HG02571 (cell line): ENCODE data around the gene PARP6.

Source experiments
- ATAC-seq: cut with Tn5 transposase; IDR thresholded peaks from one replicate; pipeline ENCODE4 v1.9.1; 2021; ENCODE audit warnings: mild to moderate bottlenecking, moderate library complexity; ENCODE audit not compliant: unreplicated experiment

Gene PARP6, protein sequence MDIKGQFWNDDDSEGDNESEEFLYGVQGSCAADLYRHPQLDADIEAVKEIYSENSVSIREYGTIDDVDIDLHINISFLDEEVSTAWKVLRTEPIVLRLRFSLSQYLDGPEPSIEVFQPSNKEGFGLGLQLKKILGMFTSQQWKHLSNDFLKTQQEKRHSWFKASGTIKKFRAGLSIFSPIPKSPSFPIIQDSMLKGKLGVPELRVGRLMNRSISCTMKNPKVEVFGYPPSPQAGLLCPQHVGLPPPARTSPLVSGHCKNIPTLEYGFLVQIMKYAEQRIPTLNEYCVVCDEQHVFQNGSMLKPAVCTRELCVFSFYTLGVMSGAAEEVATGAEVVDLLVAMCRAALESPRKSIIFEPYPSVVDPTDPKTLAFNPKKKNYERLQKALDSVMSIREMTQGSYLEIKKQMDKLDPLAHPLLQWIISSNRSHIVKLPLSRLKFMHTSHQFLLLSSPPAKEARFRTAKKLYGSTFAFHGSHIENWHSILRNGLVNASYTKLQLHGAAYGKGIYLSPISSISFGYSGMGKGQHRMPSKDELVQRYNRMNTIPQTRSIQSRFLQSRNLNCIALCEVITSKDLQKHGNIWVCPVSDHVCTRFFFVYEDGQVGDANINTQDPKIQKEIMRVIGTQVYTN

DNA sequence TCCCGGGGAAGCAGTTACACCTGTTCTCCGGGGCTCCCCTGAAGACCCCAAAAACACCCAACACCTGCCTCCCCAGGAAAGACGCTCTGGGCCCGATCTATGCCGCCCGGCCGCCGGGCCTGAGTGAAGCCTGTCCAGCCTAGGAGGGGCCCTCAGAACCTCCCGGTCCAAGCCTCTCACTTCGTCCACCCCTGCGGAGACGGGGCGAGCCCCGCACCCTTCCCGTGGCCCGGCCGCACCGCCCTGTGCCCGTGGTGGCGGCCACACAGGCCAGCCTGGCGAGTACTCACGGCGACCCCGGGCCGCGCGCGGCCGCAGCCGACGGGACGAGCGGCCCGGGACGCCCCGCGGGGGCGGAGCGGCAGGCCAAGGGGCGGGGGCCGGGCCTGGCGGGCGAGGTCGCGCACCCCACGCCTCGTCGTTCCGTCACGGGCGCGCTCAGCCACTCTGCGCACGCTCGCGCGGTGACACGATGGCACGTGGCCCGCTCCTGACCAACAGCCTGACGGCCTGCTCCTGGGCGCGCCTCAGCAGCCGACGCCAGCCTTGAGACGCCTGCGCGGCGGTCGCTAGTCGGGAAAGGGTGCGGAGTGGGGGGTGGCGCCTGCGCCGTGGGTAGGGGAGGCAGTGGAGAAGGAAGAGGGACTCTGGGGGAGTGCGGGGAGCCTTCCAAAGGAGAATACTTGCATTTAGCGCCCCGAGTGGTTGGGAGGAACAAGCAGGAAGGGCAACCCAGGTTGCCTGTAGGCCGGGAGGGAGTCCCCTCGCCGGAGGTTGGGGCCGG, at the start of gene PARP6:
TSS of gene PARP6 (minus strand) at position 342 of the 784 bp plus-strand sequence. CDS start 5,077 bp downstream, outside the sequence.
- peak; percentile 94 for ATAC-seq

DNA sequence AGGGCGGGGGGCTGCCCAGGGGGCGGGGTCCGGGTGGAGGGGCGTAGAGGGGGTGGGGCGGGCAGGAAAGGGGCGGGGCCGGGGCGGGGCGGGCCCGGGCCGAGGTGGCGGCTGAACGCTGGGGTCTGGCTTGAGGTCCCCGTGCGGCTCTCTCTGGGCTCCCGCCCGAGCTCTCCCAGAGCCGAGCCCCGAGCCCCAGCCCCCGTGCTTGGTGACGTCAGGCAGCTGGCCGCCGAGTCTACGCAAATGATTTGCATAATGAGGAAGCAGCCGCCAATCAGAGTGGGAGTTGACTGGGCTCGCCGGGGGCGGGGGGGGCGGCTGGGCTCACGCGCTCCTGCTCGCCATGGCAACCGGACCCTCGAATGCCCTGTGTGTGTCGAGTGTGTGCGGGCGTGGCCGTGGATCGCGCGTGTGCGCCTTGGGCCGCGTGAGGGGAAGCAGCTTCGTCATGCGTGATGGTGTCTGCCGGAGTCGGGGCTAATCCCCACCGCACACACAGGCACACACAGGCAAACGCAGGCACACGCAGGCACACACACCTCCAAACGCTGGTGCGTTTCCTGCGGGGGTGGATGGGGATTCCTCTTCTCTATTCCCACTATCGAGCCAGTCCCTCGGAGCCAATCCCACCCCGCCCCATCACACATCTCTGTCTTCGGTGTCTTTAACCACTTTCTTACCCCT, 47.8 kb upstream of the PARP6 start, which contains the start of gene CELF6:
TSS of gene CELF6 (minus strand) at position 173 of the 687 bp plus-strand sequence. CDS start 283 bp downstream, outside the sequence.
- ATAC-seq = peak; percentile 69

DNA sequence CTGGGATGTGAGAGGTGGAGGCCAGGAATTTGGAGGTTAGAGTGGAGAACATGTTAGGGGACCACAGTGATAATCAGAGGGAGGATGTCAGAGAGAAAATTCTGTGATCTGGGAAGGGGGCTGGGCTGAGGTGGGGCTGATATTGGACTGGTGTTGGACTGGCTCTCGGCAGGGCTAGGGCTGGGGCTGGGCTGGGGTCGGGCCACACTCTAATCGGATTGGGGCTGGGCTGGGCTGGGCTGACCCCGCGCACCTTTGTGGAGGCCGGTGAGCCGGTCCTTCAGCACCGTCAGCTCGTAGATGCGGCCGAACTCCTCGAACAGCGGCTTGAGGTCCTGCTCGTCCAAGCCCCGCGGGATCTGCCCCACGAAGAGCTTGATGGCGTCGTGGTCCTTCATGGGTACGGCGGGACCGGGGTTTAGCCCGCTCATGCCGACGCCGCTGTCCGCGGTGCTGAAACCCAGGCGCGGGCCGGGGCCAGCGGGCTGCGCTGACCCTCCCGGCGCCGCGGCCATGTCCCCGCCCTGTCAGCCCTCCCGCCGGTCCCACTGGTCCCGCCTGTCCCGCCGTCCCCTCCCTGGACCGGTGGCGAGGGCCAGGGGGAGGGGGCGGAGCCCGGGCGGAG, 47.1 kb upstream of the PARP6 start:
- peak; percentile 27 for ATAC-seq

DNA sequence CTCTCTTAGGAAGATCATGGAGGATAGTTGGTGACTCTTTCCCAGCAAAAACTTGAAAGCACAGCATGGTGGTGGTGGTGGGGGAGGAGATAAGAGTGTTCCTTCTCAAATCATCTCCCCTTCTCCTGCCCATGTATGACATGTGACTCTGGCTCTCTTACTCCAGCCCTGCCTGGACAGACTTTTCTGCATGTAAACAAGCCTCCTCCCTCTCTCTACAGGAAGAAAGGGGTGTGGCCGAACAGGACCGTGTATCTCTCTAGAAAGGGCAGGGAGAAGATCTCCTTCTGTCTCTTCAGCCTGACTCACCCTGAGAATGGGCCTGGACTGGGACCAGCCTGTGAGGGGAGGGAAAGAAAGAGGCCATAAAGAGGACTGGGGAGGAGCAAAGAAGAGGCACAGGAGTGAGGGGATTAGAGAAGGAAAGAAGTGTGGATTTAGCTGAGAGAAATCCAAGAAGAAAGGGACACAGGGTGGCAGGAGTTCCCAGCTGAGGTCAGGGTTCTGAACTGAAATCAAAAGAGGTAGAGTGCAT, 46.1 kb upstream of the PARP6 start:
- no peak for ATAC-seq

DNA sequence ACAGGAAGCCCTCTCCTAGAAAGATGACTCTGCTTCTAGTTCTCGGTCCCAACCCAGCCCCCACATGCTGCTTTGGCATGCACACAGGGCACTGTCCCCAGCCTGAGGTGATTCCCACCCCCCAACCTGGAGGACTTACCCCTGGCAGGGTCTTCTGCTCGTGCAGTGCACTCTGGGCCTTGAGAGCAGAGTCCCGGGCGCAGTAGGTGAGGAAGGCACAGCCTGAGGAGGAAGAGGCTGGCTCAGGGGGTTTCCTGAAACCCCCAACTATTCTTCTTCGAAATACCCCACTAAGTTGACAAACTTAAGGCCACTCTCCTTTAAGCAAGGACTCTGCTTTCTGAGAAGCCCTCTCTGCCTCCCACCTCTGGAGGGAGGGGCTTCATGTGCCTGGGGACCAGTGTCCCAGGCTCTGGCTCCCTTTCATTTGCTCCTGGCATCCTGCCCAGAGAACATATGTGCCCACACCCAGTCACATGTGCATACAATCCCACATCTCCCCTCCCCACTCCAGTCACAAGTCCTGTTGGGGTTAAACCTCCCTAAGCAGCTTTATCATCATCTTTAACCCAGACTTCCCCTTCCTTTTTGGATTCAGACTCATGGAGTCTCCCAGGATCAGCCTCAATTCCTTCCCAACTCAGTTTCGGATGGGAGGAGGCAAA, 43.5 kb upstream of the PARP6 start:
- ATAC-seq = no peak

DNA sequence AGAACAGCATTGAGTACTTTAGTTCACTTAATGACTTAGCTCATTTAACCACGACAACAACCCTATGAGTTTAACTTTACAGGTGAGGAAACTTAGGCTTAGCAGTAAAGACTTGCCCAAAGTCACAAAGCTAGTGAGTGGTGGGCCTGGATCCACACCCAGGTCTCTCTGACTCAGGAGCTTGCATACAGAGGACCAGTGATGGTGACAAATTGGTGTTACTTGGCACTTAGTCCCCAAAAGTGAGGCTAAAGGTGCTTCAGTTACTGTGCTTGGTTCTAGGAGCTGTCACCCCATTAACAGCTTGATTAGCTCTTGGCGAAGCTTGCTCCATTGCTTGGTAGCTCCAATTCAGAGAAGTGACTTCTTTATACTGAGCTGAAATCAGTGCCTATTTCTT, 41.5 kb upstream of the PARP6 start:
- ATAC-seq = no peak

DNA sequence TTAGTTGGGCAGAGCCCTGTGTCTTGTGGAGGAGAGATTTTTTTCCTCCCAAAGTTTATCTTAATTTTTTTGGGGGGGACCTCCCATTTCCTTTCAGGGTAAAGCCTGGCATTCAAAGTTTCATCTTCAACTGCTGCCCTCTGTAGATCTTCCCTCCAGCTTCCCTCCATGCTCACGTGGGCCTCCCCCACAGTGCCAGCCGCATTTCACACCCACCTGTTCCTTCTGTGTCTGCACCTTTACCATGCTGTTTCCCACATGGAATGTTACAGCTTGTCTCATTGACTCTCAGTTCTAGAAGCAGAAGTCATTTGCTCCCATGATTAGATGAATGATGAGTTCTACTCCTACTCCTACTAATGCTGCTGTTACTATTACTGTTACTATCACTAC, 41.1 kb upstream of the PARP6 start:
- ATAC-seq = no peak

DNA sequence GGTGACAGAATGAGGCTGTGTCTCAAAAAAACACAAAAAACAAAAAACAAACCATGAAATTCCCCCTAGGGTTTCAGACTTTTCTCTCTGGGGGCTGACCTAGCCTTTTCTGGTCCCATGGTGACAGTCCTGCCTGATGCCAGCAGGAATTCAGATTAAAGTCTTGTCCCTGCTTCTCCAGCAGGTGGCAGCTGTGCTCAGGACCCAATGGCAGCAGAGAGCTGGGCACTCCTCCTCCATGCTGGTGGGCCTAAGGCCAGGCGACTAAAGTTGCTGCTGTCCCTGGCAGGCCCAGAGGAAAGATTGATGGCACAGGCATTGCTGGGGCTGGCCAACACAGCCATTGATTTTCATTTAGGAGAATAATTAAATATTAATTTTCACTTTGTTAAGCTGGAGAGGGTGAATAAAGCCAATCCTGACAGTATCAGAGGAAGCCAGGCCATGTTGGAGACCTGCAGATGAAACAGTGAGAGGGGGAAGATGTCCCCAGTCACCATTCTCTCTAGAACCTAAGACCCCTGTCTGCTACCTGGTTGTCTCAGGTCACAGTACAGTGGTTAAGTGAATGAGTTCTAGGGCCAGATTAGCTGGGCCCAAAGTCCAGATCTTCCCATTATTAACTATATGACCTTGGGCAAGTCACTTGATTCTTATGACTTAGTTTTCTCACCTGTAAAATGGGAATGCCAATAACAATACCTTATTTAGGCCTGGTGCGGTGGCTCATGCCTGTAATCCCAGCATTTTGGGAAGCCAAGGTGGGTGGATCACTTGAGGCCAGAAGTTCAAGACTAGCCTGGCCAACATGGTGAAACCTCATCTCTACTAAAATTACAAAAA, 40.5 kb upstream of the PARP6 start:
- ATAC-seq = no peak

DNA sequence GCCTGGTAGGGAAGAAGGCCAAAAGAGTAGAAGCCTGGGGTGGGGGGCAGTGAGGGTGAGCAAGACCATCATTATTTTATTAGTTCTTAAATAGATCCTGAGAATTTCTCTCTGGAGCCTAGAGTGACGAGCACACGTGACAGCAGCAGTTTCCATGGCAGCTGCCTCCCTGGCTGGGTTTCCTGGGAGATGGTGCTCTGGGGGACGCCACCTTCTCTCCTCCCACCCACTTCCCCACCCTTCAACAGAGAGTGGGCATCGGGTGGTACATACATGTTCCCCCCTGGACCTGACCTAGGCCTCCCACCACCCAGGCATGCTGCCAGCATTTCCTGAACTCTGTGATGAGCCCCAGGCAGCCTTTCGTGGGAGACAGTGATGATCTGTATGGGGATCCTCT, 34.7 kb upstream of the PARP6 start:
- ATAC-seq = no peak

DNA sequence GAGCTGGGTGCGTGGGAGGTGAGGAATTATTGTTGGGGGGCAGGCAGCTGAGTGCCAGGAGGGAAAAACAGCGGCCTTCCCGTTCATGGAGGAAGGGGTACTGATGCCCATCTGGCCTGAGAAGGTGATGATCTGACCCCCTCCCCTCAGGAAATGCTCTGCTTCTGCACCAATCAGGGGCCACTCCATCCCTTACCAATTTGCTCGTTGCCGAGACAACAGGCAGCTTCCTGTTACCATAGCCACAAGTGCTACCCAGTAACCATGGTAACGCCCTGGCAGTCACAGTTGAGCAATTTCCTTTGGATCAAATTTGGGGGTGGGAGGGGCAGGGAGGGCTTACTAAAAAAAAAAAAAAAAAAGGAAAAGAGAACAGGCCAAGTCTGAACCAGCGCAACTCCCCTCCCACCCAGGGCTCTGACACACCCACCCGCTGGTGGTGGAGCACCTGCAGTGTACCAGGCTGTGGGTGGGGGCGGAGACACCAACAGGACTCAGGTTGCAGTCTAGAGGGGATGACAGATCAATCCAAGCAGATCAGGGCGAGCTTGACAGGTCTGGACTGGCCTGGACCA, 33.9 kb upstream of the PARP6 start:
- no peak for ATAC-seq

DNA sequence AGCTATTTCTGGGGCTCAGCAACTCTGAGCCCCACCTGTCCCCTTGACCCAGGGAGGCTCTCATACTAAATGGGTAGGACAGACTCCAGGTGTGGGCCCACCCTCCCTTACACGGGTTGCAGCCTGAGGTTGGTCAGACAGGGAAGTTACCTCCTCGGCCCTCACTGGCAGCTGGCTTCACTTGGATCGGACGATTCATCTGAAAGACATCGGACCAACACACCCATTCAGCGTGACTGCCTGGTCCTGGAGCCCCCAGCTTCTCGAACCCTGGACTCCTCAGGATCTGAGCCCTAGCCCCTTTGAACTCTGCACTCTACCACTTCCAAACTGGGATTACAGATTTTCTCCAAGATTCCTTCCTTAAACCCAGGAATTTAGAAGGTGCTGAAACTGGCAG, 32.2 kb upstream of the PARP6 start:
- ATAC-seq = no peak

DNA sequence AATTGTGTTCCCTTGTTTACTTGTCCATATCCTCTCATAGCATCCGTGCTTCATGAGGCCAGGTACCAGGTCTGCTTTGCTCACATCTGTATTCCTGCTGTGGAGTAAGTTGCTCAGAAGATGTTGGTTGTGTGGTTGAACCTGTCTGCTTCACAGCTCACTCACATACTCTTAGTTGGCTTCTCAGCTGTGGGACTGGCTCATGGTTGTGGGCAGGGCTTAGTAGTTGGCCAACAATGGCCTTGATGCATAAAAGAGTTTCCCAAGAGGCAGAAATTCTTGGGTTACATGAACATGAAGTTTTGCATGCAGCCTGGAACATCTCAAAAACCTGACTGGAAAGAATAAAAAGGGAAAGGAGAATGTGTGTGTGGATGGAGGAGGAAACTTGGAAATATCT, 30.6 kb upstream of the PARP6 start:
- ATAC-seq = no peak

DNA sequence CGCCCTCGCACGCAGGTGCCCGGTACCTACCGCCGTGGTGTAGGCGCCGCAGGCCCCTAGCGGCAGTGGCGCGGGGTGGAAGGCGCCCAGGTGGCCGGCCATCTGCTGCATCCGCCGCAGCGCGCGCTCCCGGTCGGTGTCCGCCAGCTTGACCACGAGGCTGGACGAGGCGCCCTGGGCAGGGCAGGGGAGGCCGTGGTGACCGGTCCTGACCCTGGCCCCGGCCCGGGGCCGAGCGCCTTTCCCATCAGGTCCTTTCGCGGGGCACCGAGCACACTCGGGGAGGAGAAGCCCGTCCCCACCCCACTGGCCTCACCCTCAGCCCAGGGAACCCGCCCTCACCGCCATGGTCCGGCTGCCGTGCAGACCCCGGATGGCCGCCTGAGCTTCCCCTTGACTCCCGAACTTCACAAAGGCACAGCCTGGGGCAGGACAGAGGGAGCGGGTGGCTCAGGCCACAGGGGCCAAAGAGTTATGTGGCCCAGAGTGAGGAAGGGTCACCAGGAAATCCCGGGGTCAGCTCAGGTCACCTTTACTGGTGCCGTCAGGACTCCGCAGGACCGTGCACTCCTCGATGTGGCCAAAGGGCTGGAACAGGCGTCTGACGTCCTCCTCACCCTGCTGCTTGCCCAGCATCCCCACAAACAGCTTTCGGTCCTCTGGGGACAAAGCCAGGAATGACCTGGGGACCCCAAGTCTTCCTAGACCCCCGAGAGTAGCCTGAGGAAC, 17.4 kb upstream of the PARP6 start:
- no peak for ATAC-seq

DNA sequence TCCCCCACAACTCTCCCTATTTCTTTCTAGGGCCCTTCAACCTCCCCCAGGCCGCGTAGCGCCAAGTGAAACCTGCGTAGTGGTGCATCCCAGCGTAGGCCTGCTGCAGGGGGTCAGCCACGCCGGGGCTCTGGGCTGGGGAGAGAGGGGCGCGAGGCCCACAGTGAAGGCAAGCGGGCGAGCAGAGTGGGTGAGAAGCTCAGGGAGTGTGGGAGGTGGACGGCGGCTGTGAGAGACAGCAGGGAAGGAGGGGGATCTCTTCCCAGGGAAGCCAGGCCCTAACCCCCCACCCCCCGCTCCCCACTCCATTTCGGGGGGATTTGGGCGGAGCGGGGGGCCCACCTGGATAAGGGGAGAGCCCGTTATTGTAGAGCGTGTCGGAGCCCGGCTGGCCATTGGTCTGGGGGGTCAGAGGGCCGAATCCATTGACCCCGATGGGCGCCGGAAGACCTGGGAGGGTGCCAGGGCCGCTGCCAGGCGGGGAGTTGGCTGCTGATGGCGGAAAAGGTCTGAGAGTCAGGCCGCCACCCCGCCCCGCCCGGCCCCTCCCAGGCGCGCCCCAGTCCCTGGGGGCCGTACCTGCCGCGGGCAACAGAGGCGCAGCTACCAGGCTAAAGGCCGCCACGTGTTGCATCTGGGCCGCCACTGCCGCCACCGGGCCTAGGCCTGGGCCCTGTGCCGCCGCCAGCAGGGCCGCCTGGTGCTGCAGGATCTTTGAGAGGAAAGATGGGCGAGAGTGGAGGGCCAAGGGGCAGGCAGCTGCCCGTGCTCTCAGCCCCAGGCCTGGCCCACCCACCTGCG, 16.6 kb upstream of the PARP6 start:
- ATAC-seq = no peak

DNA sequence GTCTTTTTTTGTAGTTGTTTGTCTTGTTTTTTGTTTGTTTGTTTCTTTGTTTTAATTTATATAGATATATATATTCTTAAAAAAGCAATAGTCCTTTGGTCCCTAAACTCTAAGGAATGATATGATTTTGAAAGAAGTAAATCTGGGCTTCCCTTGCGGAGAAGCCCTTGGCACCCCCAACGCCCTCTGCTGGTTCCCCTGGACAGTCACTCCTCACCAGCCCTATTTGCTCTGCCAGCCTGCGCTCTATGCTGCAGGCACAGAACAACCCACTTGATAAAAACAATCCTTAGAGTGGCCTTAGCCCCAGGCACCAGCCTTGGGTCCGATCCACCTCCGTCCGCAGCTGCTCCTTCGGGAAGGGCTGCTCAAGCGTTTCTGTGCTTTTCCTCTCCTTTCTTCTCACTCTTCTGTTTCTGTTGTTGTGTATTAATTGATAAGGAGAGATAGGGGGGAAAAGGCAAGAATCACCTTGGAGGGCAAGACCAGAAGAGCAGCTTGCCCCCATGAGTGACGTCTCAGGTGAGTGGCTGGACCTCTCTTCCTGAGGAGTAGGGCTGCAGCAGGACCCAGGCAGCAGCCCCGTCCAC, 13.7 kb upstream of the PARP6 start:
- no peak for ATAC-seq

DNA sequence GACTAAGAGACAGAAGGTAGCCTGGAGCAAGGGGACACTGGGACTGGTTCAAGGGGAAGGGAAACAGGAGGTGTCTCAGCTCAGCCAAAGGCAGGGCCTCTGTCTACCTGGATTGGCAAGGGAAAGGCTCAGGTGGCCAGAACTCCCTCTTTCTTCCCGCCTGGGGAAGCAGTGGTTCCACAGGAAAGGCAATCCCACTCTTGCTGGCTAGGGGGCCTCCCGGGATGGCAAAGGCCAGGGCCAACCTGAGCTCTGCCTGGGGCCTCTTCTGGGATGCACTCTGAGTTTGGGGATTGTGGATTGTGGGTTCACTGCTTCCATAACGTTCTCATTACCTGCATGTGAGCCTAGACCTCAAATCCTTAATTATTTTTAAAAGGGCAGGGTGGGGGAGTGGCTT, 13.0 kb upstream of the PARP6 start:
- no peak for ATAC-seq

DNA sequence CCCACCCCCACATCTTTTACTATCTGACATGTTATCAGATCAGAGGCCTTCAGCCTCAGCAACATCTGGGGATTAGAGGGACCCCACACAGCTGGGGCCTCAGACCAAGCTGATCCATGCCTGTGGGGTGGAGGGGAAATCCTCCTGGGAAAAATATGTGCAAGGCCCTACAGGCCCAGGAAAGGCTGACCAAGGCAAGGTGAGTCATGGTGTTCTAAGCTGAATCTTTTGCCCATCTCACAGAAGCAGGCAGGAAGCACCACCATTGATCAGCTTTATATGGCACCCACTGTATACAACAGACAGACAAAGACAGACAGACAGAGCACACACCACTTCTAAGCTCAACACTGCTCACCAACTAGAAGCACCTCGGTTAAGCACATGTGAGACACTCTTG, 12.4 kb upstream of the PARP6 start:
- ATAC-seq = no peak
